Measurements from ENCODE around the gene C1orf216. TPM values are rescaled to one million over a fixed set of nuclear protein-coding genes. Genes with fewer than 3 reads are reported as not detected.

C1orf216 gene
- total and polyA plus RNA-seq, 9 donors, result 6.5 to 20.0 (median 12.1) TPM

GRCh38 chr1:35683012-35683411 lies 35.7 kb downstream of the C1orf216 start:
- DNase-seq, result no peak
- intact Hi-C loops (cut with DNase I), result no loop called here
- no peak overlapping the region for H3K27ac ChIP-seq
- H3K4me3 ChIP-seq, result no peak overlapping the region
- 52 to 57% (median 53%) methylated on average over 5 of the region's 5 CpGs for WGBS, 3 donors
- H3K9me3 ChIP-seq, result no peaks in the 10 kb centered on the region
- H3K36me3 ChIP-seq, result no peaks in the 10 kb centered on the region
- TF ChIP-seq EP300 (IDR thresholded peaks at IDR 0.05) (no peak), POLR2A (IDR thresholded peaks at IDR 0.05) (no peak)
- H3K4me1 ChIP-seq (ENCODE audit: insufficient read depth), result no peaks in the 10 kb centered on the region
- no peaks in the 10 kb centered on the region for H3K27me3 ChIP-seq

DNA sequence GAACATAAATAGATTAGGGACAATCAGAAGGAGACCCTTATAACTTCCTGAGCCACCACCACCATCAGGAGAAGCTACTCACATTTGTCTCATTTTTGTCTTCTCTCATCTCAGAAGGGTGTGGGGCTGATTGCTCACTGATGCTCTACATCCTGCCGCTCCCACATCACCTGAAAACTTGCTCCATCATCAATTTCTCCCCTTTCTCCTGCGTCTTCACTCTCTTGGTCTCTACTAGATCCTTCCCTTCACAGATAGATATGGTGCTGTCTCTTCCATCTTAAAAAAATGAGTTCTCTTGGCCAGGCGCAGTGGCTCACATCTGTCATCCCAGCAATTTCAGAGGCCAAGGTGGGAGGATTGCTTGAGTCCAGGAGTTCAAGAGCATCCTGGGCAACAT lies 38.4 kb downstream of the C1orf216 start:
- no peak overlapping the region for H3K4me3 ChIP-seq
- intact Hi-C loops (cut with DNase I), result no loop called here
- H3K4me1 ChIP-seq (ENCODE audit: insufficient read depth), result no peaks in the 10 kb centered on the region
- H3K27me3 ChIP-seq, result no peaks in the 10 kb centered on the region
- WGBS, 3 donors, result 76 to 85% (median 77%) methylated on average over 3 of the region's 3 CpGs
- no peak for DNase-seq
- no peak overlapping the region for H3K27ac ChIP-seq
- no peaks in the 10 kb centered on the region for H3K36me3 ChIP-seq
- TF ChIP-seq, protein P1, sequence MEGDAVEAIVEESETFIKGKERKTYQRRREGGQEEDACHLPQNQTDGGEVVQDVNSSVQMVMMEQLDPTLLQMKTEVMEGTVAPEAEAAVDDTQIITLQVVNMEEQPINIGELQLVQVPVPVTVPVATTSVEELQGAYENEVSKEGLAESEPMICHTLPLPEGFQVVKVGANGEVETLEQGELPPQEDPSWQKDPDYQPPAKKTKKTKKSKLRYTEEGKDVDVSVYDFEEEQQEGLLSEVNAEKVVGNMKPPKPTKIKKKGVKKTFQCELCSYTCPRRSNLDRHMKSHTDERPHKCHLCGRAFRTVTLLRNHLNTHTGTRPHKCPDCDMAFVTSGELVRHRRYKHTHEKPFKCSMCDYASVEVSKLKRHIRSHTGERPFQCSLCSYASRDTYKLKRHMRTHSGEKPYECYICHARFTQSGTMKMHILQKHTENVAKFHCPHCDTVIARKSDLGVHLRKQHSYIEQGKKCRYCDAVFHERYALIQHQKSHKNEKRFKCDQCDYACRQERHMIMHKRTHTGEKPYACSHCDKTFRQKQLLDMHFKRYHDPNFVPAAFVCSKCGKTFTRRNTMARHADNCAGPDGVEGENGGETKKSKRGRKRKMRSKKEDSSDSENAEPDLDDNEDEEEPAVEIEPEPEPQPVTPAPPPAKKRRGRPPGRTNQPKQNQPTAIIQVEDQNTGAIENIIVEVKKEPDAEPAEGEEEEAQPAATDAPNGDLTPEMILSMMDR (IDR thresholded peaks at IDR 0.05), result no peak
- TF ChIP-seq POLR2A (IDR thresholded peaks at IDR 0.05), result no peak
- no peaks in the 10 kb centered on the region for H3K9me3 ChIP-seq

DNA sequence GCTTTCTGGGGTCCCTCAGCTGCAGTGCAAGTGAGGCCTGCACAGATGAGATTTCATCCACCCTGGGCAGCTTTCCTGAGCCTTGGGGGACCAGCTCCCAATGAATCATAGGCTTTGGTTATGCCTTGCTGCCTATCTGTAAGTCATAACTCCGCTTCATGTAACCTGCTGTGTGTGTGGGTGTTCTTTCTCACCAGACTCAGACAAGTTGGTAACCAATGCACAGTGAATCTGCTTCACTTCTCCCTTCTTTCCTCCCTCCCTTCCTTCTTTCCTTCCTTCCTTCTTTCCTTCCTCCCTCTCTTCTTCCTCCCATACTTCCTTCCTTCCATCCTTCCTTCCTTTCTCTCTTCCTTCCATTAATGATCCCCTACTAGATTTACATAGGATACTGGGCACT lies 42.9 kb downstream of the C1orf216 start:
- DNase-seq, result no peak
- no peak for TF ChIP-seq EP300 (IDR thresholded peaks at IDR 0.05)
- TF ChIP-seq, protein P1 (IDR thresholded peaks at IDR 0.05), result no peak
- TF ChIP-seq POLR2A (IDR thresholded peaks at IDR 0.05), result no peak
- H3K4me3 ChIP-seq, result no peak overlapping the region
- H3K9me3 ChIP-seq, result no peaks in the 10 kb centered on the region
- no peaks in the 10 kb centered on the region for H3K27me3 ChIP-seq
- intact Hi-C loops (cut with DNase I), result no loop called here
- H3K4me1 ChIP-seq (ENCODE audit: insufficient read depth), result no peaks in the 10 kb centered on the region
- 66 to 93% (median 76%) methylated on average over 1 of the region's 1 CpG for WGBS, 3 donors
- H3K27ac ChIP-seq, result no peak overlapping the region
- H3K36me3 ChIP-seq, result no peaks in the 10 kb centered on the region

- H3K36me3 ChIP-seq, result no peaks in the 10 kb centered on the region
- no peaks in the 10 kb centered on the region for H3K9me3 ChIP-seq
- no peaks in the 10 kb centered on the region for H3K4me1 ChIP-seq (ENCODE audit: insufficient read depth)
- no peak overlapping the region for H3K4me3 ChIP-seq
- TF ChIP-seq POLR2A (IDR thresholded peaks at IDR 0.05), result no peak
- TF ChIP-seq, protein P1 (IDR thresholded peaks at IDR 0.05), result no peak
- TF ChIP-seq EP300 (IDR thresholded peaks at IDR 0.05), result no peak
- no peaks in the 10 kb centered on the region for H3K27me3 ChIP-seq
- no peak overlapping the region for H3K27ac ChIP-seq
- 79 to 86% (median 79%) methylated on average over 5 of the region's 5 CpGs for WGBS, 3 donors
- intact Hi-C loops (cut with DNase I), result no loop called here
- DNase-seq, result no peak
These were observed 44.6 kb downstream of the C1orf216 start for GRCh38 chr1:35674111-35674510.

DNA sequence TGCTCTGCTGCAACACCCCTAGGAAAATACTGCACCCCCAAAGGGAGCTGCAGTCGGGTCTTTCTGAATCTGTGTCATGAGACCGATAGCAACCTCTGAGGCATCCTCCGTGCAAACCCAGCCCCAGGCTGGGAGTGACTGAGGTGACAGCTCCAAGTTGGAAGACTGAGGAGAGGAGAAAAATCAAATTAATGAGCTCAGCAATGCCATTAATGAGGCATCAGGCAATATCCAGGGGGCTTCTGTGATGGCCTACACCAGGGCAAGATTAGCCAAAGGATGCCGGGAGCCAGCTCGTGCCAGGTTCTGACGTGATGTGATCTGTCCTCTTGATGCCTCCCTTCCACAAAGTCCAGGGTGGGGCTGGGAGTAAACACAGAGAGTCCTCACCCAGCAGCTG lies 46.6 kb downstream of the C1orf216 start:
- H3K36me3 ChIP-seq, result no peaks in the 10 kb centered on the region
- H3K27me3 ChIP-seq, result no peaks in the 10 kb centered on the region
- WGBS, 3 donors, result 70 to 74% (median 73%) methylated on average over 6 of the region's 6 CpGs
- H3K9me3 ChIP-seq, result no peaks in the 10 kb centered on the region
- intact Hi-C loops (cut with DNase I), result no loop called here
- no peak for DNase-seq
- TF ChIP-seq POLR2A (IDR thresholded peaks at IDR 0.05) (no peak), EP300 (IDR thresholded peaks at IDR 0.05) (no peak)
- TF ChIP-seq, protein P1 (IDR thresholded peaks at IDR 0.05), result no peak
- H3K27ac ChIP-seq, result no peak overlapping the region
- H3K4me1 ChIP-seq (ENCODE audit: insufficient read depth), result no peaks in the 10 kb centered on the region
- no peak overlapping the region for H3K4me3 ChIP-seq
